Ovary (tissue), 9 donors: Measurements from ENCODE around the gene PTGS1. TPM values are rescaled to one million over a fixed set of nuclear protein-coding genes. Genes with fewer than 3 reads are reported as not detected.

Experiments used
- DNase-seq, 5 donors: peaks; one replicate each; pipeline ENCODE4 v3.0.0-alpha.2; 2019 to 2020
- H3K27ac ChIP-seq, 2 donors: fragments of 200-600 bp; one replicate each; pipeline versions ENCODE4 v1.5.1 to v1.8.0; 2019 to 2022
- H3K27me3 ChIP-seq: fragments of 200-600 bp; one replicate; pipeline ENCODE4 v1.8.0; 2022
- H3K36me3 ChIP-seq: fragments of 200-600 bp; sonication (generic); one replicate; pipeline ENCODE4 v1.5.1; 2019
- H3K4me1 ChIP-seq: one replicate; pipeline ENCODE4 v1.8.1; 2013; ENCODE audit warnings: mild to moderate bottlenecking, moderate library complexity; ENCODE audit not compliant: insufficient read depth
- H3K4me3 ChIP-seq: fragments of 200-600 bp; sonication (generic); one replicate; pipeline ENCODE4 v1.5.1; 2017
- H3K9me3 ChIP-seq, 2 donors: fragments of 200-600 bp in 1 of 2; sonication (generic) in 1 of 2; one replicate each; pipeline versions ENCODE4 v1.5.1 to v1.8.1; 2013 to 2019; ENCODE audit warnings: mild to moderate bottlenecking in 1 of 2, moderate library complexity in 1 of 2
- EP300 ChIP-seq: sonication (generic); formaldehyde crosslinking; IDR thresholded peaks from one replicate; pipeline ENCODE4 v1.6.1; 2017; ENCODE audit warnings: antibody characterized with exemption
- POLR2A ChIP-seq: fragments of 450-650 bp; IDR thresholded peaks from one replicate; pipeline ENCODE4 v1.6.1; 2017; ENCODE audit warnings: antibody characterized with exemption, mild to moderate bottlenecking, moderate library complexity
- WGBS, 3 donors: extraction: QIAGEN DNeasy Blood & Tissue Kit in 1 of 3; methylation state at CpG; one replicate each; pipeline versions ENCODE4 v1.1.5 to v1.1.7; 2013 to 2017; 5-methylcytosine and 5-hydroxymethylcytosine counted together
- intact Hi-C, 4 donors: fragments of 100-400 bp; cut with DNase I; formaldehyde crosslinking; loops; one replicate each; pipeline versions ENCODE4 v1.11.0 to v1.15.1; 2022 to 2023
- polyA plus RNA-seq, 2 donors: library from polyadenylated mRNA; stranded (reverse); fragments of 200-250 nt in 1 of 2; fragments of 350-450 nt in 1 of 2; fragmentation: Illumina TruSeq in 1 of 2; extraction: RNeasy Lipid Tissue Mini Kit (QIAGEN cat#74804) in 1 of 2; gene quantifications; one replicate each; pipeline ENCODE4 v1.2.3, GENCODE V29; 2013 to 2014
- total RNA-seq, 7 donors: library from RNA; depleted of rRNA in 2 of 7; stranded (reverse); fragments of >200 nt in 2 of 7; fragmentation: NEBNext Ultra II Directional in 3 of 7; extraction: Animal tissue kit (Norgen Biotek cat#: 25700) in 3 of 7; gene quantifications; one replicate each; pipeline versions ENCODE4 v1.1.0 to v1.2.4, GENCODE V29; 2016 to 2023
- TF ChIP-seq, protein P1 (sequence below), 3 donors: fragments of 450-650 bp in 2 of 3; fragments of 200-600 bp in 1 of 3; IDR thresholded peaks; one replicate each; pipeline versions ENCODE4 v1.5.1 to v1.8.0; 2016 to 2022; ENCODE audit warnings: antibody characterized with exemption in 3 of 3, mild to moderate bottlenecking in 1 of 3
- donor health status: DM: no; HTN: no; CAD: no; lungs with moderate emphysema.
- donor health status: DM: no; HTN: no; CAD: no.
- donor health status: Bipolar disorder and iron deficiency.
- donor health status: DM: yes; HTN: yes; CAD: no.
- donor health status: DM: no; HTN: no; CAD: no.
- donor health status: DM: yes; HTN: yes; CAD: no.

Gene PTGS1
- total and polyA plus RNA-seq, 9 donors, result 0.90 to 37.1 (median 7.0) TPM

DNA sequence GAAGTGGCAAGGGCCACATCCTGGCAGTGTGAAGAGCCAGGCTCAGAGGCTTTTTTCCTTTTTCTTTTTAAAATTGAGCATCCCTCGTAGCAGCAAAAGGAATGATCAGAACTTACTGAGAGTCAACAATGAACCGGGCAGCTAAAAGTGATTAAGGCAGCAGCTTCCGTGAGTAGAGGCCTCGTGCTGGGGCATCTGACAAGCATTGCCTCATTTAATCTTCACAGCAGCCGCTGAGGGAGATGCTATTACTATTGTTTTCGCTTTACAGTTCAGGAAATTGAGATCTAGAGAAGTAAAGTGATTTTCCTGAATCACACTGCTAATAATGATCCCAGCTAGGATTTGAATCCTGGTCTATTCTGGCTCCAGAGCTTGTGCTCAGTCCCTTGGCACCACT is 30.7 kb upstream of the PTGS1 start:
- Histone ChIP-seq H3K36me3 (no peaks in the 10 kb centered on the region), H3K4me1 (no peaks in the 10 kb centered on the region), H3K4me3 (no peak overlapping the region), H3K9me3 (no peaks in the 10 kb centered on the region), H3K27ac (no peak overlapping the region), H3K27me3 (no peaks in the 10 kb centered on the region)
- intact Hi-C loops, result loop anchor here in 1 of 4 donors (10.0 kb wide), 1 partner anchor 125 kb away; no protein-coding TSS in a partner anchor
- no peak for DNase-seq
- 56 to 64% (median 58%) methylated on average over 6 of the region's 6 CpGs for WGBS, 3 donors
- TF ChIP-seq EP300 (no peak), POLR2A (no peak)
- TF ChIP-seq, protein P1, sequence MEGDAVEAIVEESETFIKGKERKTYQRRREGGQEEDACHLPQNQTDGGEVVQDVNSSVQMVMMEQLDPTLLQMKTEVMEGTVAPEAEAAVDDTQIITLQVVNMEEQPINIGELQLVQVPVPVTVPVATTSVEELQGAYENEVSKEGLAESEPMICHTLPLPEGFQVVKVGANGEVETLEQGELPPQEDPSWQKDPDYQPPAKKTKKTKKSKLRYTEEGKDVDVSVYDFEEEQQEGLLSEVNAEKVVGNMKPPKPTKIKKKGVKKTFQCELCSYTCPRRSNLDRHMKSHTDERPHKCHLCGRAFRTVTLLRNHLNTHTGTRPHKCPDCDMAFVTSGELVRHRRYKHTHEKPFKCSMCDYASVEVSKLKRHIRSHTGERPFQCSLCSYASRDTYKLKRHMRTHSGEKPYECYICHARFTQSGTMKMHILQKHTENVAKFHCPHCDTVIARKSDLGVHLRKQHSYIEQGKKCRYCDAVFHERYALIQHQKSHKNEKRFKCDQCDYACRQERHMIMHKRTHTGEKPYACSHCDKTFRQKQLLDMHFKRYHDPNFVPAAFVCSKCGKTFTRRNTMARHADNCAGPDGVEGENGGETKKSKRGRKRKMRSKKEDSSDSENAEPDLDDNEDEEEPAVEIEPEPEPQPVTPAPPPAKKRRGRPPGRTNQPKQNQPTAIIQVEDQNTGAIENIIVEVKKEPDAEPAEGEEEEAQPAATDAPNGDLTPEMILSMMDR (IDR thresholded peaks at IDR 0.05), result no peak

DNA sequence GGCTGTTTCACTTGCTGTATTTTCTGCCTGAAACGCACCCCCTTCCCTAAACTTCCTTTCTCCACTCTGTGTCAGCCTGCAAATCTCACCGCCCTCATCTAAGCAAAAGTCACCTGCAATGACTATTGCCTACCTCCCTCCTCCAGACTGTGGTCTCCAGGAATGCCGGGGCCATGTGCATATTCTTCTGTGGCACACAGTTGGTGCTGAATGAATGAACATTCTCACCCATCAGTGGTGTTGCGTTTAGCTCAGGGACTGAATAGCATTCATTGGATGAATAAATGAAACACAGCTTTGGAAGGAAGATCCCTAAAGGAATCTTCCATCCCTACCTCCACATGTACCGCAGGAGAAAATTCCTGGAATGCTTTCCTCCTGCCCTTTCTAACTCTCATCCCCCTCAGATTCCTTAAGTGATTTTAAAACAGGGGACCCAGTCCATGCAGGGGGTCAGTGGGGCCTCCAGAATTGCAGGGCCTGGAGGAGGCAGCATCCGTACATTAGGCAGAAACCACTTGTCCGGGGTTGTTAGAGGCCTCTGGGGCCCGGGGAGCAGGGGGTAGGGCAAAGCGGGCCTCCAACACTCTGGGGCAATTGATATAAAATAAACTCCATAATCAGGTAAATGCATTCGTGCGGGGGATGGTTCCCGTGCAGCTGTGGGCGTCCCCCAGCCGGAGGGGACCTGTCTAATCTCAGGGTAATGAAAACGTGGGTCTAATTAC is 28.3 kb upstream of the PTGS1 start:
- Histone ChIP-seq H3K4me1 (peaks cover 2% of the 10 kb centered on the region), H3K36me3 (no peaks in the 10 kb centered on the region), H3K4me3 (no peak overlapping the region), H3K27ac (no peak overlapping the region), H3K27me3 (no peaks in the 10 kb centered on the region), H3K9me3 (no peaks in the 10 kb centered on the region)
- DNase-seq, result no peak
- intact Hi-C loops, result loop anchor here in 1 of 4 donors (10.0 kb wide), 1 partner anchor 128 kb away; no protein-coding TSS in a partner anchor
- TF ChIP-seq, protein P1 (IDR thresholded peaks at IDR 0.05), result no peak
- TF ChIP-seq EP300, result no peak
- WGBS, 3 donors, result 65 to 69% (median 67%) methylated on average over 15 of the region's 15 CpGs

DNA sequence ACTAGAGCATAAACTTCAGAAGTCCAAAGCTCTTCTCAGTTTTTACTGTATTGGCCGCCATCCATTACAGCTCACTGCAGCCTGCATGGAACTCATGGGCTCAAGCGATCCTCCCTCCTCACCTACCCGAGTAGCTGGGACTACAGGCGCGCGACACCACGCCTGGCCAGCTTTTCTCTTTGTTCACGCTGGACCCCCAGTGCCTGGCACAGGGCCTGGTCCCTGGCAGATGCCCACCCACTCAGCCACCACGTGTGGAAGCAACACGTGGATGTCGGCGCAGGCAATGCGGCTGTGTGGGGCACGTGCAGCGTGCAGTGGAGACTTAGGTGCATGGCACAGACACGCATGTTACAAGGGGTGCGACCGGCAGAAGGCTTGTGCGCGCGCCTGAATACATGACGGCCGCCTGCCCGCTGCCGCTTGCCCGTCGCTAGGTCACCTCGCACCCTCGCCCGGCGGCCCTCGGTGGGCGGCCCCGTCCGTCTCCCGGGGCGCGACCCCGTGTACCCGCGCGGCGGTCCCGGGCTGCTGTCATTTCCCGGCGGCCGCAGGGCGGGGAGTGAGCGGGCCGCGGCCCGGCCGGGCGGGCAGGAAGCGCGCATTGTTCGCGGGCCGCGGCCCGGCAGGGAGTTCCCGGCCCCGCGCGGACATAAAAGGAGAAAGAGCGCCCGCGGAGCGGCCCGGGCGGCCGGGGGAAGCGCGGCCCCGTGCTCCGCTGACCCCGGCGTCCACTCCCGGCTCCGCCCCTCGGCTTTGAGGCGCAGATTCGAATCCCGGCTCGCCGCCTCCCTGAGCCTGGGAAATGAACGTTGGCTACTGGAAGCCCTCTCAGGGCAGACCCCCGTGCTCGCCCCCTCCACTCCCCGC is 24.1 kb upstream of the PTGS1 start:
- Histone ChIP-seq H3K36me3 (no peaks in the 10 kb centered on the region), H3K4me3 (peak overlapping the region; percentile 45), H3K9me3 (no peaks in the 10 kb centered on the region), H3K27ac (no peak overlapping the region), H3K27me3 (no peaks in the 10 kb centered on the region), H3K4me1 (peaks cover 2% of the 10 kb centered on the region)
- WGBS, 3 donors, result 2 to 3% (median 2%) methylated on average over 65 to 90 of the region's 90 CpGs
- DNase-seq, result peak in 4 of 5 donors; percentile 27 to 60 (median 35)
- intact Hi-C loops, result loop anchor here in 1 of 4 donors (10.0 kb wide), 1 partner anchor 132 kb away; no protein-coding TSS in a partner anchor
- TF ChIP-seq EP300 (no peak), POLR2A (no peak)
- TF ChIP-seq, protein P1 (IDR thresholded peaks at IDR 0.05), result no peak

DNA sequence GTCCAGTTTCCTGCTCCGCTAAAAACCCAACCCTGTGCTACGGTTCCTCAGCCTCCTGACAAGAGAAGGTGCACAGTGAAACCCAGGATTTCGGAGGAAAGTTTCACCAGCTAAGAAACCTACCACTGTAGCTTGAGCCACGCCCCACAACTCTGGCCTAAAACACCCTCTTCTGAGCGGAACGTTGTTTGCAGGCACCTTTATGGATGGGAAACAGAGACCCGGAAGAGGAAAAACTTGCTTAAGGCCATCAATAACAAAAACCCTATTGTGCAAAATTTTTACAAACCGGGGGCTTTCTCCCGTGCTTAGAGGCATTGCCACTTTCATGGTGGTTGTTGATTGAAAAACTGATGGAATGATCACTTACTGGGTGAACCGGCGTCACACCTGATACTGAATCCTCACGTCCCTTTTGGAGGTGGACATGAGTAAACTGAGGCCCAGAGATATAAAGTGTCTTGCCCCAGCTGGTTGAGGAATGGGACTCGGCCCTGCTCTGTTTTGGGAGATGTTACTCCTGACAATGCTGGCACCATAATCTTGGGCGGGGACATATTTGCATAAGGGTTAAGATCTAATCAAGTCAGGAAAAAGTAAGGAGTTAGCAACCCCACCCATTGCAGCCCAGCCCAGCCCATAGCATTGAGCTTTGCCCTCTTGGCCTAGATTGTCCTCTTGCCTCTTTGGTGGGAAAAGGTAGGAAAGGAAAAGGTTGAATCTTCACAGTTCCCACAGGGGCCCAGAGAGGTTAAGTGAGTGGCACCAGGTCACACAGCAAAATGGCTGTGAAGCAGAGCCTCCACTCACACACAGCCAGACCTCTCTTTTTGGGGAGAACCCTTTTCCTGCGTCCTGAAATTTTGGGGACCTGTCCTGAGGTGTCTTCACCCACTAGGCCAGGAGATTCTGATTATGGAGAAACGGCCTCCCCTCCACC is 23.2 kb upstream of the PTGS1 start:
- Histone ChIP-seq H3K4me1 (peaks cover 2% of the 10 kb centered on the region), H3K36me3 (no peaks in the 10 kb centered on the region), H3K9me3 (no peaks in the 10 kb centered on the region), H3K27me3 (no peaks in the 10 kb centered on the region), H3K4me3 (peak overlapping the region; percentile 45), H3K27ac (no peak overlapping the region)
- no peak for DNase-seq
- WGBS, 3 donors, result 32 to 37% (median 32%) methylated on average over 16 of the region's 16 CpGs
- TF ChIP-seq, protein P1 (IDR thresholded peaks at IDR 0.05), result no peak
- intact Hi-C loops, result loop anchor here in 1 of 4 donors (10.0 kb wide), 1 partner anchor 133 kb away; no protein-coding TSS in a partner anchor
